ENCODE results near the gene GPR139.

GPR139 gene

GRCh38 chr16:20089246-20089965, 15.7 kb upstream of the GPR139 start:
- 87% methylated on average over 2 to 3 of the region's 3 CpGs for WGBS, 2 experiments
- Histone ChIP-seq H3K27ac (ENCODE audit: insufficient read depth, low read depth, low read length, poor library complexity, severe bottlenecking) (no peak overlapping the region), H3K36me3 (ENCODE audit: control insufficient read depth, insufficient read depth, low read length) (no peaks in the 10 kb centered on the region), H3K27me3 (ENCODE audit: control insufficient read depth, insufficient read depth, low read length, poor library complexity, severe bottlenecking) (no peaks in the 10 kb centered on the region), H3K9me3 (ENCODE audit: control insufficient read depth, low read length) (no peaks in the 10 kb centered on the region), H3K4me1 (ENCODE audit: control insufficient read depth, insufficient read depth, low read length) (no peaks in the 10 kb centered on the region), H3K4me3 (ENCODE audit: insufficient read depth, low read depth, low read length) (no peak overlapping the region)

DNA sequence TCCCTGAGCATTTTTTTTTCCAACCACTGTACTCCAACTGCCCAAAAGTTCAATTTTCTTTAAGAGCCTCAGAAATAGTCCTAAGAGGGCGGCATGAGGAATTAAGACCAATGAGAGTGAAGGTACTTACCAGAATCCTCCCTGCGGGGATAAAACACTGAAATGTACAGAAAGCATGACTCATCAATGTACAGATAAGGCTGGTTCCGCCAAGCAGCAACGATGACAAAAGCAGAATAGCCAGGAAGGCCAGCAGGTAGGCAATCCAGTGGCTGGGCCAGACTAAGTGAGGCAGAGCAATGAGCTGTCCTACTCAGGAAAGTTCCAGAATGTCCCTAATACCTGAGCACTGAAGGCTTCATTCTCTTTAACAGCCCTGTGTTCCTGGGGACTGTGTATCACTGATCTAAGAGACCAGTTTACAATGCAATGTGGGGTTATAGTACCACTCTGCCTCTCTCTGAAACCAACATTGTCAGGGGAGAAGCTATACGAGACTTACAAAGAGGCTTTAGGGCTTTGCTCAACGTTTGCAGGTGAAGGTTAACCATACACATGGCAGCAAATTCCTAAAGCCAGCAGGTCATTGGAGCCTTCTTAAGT, 11.0 kb upstream of the GPR139 start:
- Histone ChIP-seq H3K27ac (ENCODE audit: insufficient read depth, low read depth, low read length, poor library complexity, severe bottlenecking) (no peak overlapping the region), H3K27me3 (ENCODE audit: control insufficient read depth, insufficient read depth, low read length, poor library complexity, severe bottlenecking) (no peaks in the 10 kb centered on the region), H3K4me1 (ENCODE audit: control insufficient read depth, insufficient read depth, low read length) (no peaks in the 10 kb centered on the region), H3K9me3 (ENCODE audit: control insufficient read depth, low read length) (no peaks in the 10 kb centered on the region), H3K4me3 (ENCODE audit: insufficient read depth, low read depth, low read length) (no peak overlapping the region), H3K36me3 (ENCODE audit: control insufficient read depth, insufficient read depth, low read length) (no peaks in the 10 kb centered on the region)
- 90% methylated on average over 6 of the region's 6 CpGs for WGBS, 2 experiments

- no peak overlapping the region for H3K27ac ChIP-seq (ENCODE audit: insufficient read depth, low read depth, low read length, poor library complexity, severe bottlenecking)
- WGBS, 2 experiments: 94% methylated on average over 4 of the region's 4 CpGs
- H3K36me3 ChIP-seq (ENCODE audit: control insufficient read depth, insufficient read depth, low read length): no peaks in the 10 kb centered on the region
- H3K9me3 ChIP-seq (ENCODE audit: control insufficient read depth, low read length): no peaks in the 10 kb centered on the region
- no peak overlapping the region for H3K4me3 ChIP-seq (ENCODE audit: insufficient read depth, low read depth, low read length)
- H3K27me3 ChIP-seq (ENCODE audit: control insufficient read depth, insufficient read depth, low read length, poor library complexity, severe bottlenecking): peaks cover 21% of the 10 kb centered on the region
- peaks cover 9% of the 10 kb centered on the region for H3K4me1 ChIP-seq (ENCODE audit: control insufficient read depth, insufficient read depth, low read length)
Measured at GRCh38 chr16:20079106-20079505, 5.4 kb upstream of the GPR139 start.

DNA sequence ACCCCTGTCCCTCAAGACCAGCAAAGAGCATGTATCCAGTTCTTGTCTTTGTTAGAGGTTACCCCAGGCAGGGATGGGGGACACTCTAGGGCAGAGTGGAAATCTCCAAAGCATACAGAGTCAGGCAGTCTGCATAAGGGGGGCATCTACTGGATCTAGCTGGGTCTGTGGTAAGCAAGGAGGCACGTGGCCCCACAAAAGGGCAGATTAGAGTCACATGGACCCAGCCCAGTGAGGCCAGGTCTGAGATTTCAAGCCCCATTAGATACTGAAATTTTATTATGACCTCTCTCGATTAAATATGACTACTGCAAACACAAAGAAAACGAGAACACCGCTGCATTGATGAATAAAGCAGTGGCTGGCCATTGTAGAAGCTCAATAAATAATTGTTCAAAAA, 1.6 kb upstream of the GPR139 start:
- no peak overlapping the region for H3K4me3 ChIP-seq (ENCODE audit: insufficient read depth, low read depth, low read length)
- no peaks in the 10 kb centered on the region for H3K9me3 ChIP-seq (ENCODE audit: control insufficient read depth, low read length)
- peaks cover 53% of the 10 kb centered on the region for H3K27me3 ChIP-seq (ENCODE audit: control insufficient read depth, insufficient read depth, low read length, poor library complexity, severe bottlenecking)
- H3K4me1 ChIP-seq (ENCODE audit: control insufficient read depth, insufficient read depth, low read length): peaks cover 23% of the 10 kb centered on the region
- 85 to 88% methylated on average over 3 to 4 of the region's 4 CpGs for WGBS, 2 experiments
- no peaks in the 10 kb centered on the region for H3K36me3 ChIP-seq (ENCODE audit: control insufficient read depth, insufficient read depth, low read length)
- H3K27ac ChIP-seq (ENCODE audit: insufficient read depth, low read depth, low read length, poor library complexity, severe bottlenecking): no peak overlapping the region

DNA sequence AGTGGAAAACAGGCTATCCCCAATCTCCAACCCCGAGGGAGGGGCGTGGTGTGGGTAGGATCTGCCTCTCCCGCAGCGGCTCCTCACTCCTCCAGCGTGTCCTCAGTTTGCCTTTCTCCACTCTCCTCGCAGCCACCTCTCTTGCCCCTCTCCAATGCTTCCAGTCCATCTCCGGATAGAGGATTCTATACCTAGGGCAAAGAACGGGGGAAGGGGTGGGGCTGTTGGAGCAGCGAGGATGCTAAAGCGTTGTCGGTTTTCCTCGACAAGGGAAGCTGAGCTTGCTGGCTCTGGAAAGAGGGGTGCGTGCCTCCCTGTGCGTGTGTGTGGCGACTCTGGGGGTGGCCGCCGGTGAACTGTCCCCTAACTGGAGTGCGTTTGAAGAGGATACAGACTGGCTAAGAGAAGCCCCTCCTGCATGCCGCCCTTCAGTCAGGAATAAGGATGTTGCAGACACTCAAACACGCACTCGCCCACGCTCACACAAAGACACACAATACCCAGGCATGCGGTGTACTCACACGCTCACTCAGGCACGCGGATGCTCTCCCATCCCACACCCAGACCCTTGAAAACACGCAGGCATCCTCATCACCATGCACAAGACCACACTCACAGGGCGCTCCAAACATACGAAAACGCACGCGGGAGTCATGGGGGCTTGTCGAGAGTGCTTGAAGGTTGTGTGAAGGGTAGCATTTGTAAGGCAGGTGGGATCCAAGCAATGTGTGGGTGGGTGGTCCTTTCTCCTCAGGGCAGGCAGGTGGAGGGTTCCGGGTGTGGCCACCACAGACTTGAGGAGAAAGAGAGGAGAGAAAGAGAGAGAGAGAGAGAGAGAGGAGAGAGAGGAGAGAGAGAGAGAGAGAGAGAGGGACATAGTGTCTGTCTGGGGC, 655 bp upstream of the GPR139 start:
- no peaks in the 10 kb centered on the region for H3K36me3 ChIP-seq (ENCODE audit: control insufficient read depth, insufficient read depth, low read length)
- peaks cover 53% of the 10 kb centered on the region for H3K27me3 ChIP-seq (ENCODE audit: control insufficient read depth, insufficient read depth, low read length, poor library complexity, severe bottlenecking)
- H3K27ac ChIP-seq (ENCODE audit: insufficient read depth, low read depth, low read length, poor library complexity, severe bottlenecking): no peak overlapping the region
- WGBS, 2 experiments: 24 to 26% methylated on average over 33 to 34 of the region's 34 CpGs
- no peaks in the 10 kb centered on the region for H3K9me3 ChIP-seq (ENCODE audit: control insufficient read depth, low read length)
- H3K4me3 ChIP-seq (ENCODE audit: insufficient read depth, low read depth, low read length): peak overlapping the region; percentile 50
- H3K4me1 ChIP-seq (ENCODE audit: control insufficient read depth, insufficient read depth, low read length): peaks cover 23% of the 10 kb centered on the region

DNA sequence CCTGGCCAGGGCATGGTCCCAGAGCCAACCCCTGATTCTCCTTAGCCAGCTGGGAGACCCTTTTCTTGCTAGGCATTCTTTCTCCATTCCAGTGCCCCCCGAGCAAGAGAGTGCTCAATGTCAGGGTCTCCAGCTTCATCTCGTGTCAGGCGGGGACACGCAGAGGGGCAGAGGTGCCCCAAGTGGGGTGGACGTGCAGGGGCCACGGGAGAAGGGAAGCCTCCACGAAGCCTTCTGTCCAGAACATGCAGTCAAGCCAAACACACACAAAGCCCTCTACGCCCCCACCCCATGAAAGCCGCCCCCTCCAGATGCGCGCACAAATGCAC, 852 bp downstream of the GPR139 start:
- peaks cover 23% of the 10 kb centered on the region for H3K4me1 ChIP-seq (ENCODE audit: control insufficient read depth, insufficient read depth, low read length)
- H3K9me3 ChIP-seq (ENCODE audit: control insufficient read depth, low read length): no peaks in the 10 kb centered on the region
- no peak overlapping the region for H3K27ac ChIP-seq (ENCODE audit: insufficient read depth, low read depth, low read length, poor library complexity, severe bottlenecking)
- peaks cover 53% of the 10 kb centered on the region for H3K27me3 ChIP-seq (ENCODE audit: control insufficient read depth, insufficient read depth, low read length, poor library complexity, severe bottlenecking)
- H3K36me3 ChIP-seq (ENCODE audit: control insufficient read depth, insufficient read depth, low read length): no peaks in the 10 kb centered on the region
- 21 to 22% methylated on average over 11 of the region's 11 CpGs for WGBS, 2 experiments
- peak overlapping the region; percentile 50 for H3K4me3 ChIP-seq (ENCODE audit: insufficient read depth, low read depth, low read length)

- H3K9me3 ChIP-seq (ENCODE audit: control insufficient read depth, low read length): no peaks in the 10 kb centered on the region
- 60 to 63% methylated on average over 11 of the region's 11 CpGs for WGBS, 2 experiments
- H3K4me1 ChIP-seq (ENCODE audit: control insufficient read depth, insufficient read depth, low read length): peaks cover 23% of the 10 kb centered on the region
- H3K27me3 ChIP-seq (ENCODE audit: control insufficient read depth, insufficient read depth, low read length, poor library complexity, severe bottlenecking): peaks cover 53% of the 10 kb centered on the region
- peak overlapping the region; percentile 50 for H3K4me3 ChIP-seq (ENCODE audit: insufficient read depth, low read depth, low read length)
- H3K27ac ChIP-seq (ENCODE audit: insufficient read depth, low read depth, low read length, poor library complexity, severe bottlenecking): no peak overlapping the region
- no peaks in the 10 kb centered on the region for H3K36me3 ChIP-seq (ENCODE audit: control insufficient read depth, insufficient read depth, low read length)
Measured at GRCh38 chr16:20072146-20072873, 1.4 kb downstream of the GPR139 start.

DNA sequence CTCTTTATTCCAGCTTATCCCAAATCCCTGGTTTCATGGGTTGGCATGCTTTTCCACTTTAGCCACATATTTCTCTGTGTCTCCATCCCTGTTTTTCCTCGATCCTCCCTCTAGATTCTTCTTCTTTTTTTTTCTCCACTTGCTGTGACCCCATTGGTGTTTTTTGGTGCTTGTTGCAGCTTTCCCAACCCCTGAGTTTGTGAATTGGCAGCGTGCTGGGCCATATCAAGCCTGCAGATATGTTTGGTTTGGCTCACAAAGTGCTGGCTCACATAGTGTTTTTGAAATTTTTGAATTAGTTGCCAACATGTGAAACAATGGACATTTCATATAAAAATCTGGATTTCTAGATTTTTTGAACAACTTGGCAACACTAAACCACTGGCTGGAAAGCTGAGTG, 8.8 kb downstream of the GPR139 start:
- H3K27me3 ChIP-seq (ENCODE audit: control insufficient read depth, insufficient read depth, low read length, poor library complexity, severe bottlenecking): no peaks in the 10 kb centered on the region
- H3K9me3 ChIP-seq (ENCODE audit: control insufficient read depth, low read length): no peaks in the 10 kb centered on the region
- no peak overlapping the region for H3K4me3 ChIP-seq (ENCODE audit: insufficient read depth, low read depth, low read length)
- WGBS, 2 experiments: 88 to 93% methylated on average over 2 of the region's 2 CpGs
- H3K27ac ChIP-seq (ENCODE audit: insufficient read depth, low read depth, low read length, poor library complexity, severe bottlenecking): no peak overlapping the region
- no peaks in the 10 kb centered on the region for H3K36me3 ChIP-seq (ENCODE audit: control insufficient read depth, insufficient read depth, low read length)
- H3K4me1 ChIP-seq (ENCODE audit: control insufficient read depth, insufficient read depth, low read length): no peaks in the 10 kb centered on the region

DNA sequence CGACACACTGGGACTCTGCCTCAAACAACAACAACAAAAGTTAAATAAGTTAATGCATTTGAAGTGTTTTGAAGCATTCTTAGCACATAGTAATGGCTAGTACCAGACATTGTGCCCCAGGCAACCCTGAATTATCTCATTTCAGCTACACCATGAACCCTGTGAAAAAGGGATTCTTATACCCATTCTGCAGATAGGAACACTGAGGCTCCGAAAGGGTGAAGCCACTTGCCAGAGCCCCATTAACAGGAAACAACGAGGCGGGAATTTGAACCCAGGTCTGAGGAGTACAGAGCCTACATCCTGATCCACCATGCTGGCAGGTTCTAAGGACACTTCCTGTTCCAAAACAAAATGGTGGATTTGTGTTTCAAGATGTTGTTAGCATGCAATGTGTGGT, 9.2 kb downstream of the GPR139 start:
- H3K4me1 ChIP-seq (ENCODE audit: control insufficient read depth, insufficient read depth, low read length): no peaks in the 10 kb centered on the region
- no peaks in the 10 kb centered on the region for H3K36me3 ChIP-seq (ENCODE audit: control insufficient read depth, insufficient read depth, low read length)
- H3K4me3 ChIP-seq (ENCODE audit: insufficient read depth, low read depth, low read length): no peak overlapping the region
- H3K9me3 ChIP-seq (ENCODE audit: control insufficient read depth, low read length): no peaks in the 10 kb centered on the region
- 90 to 97% methylated on average over 3 to 4 of the region's 4 CpGs for WGBS, 2 experiments
- H3K27me3 ChIP-seq (ENCODE audit: control insufficient read depth, insufficient read depth, low read length, poor library complexity, severe bottlenecking): no peaks in the 10 kb centered on the region
- H3K27ac ChIP-seq (ENCODE audit: insufficient read depth, low read depth, low read length, poor library complexity, severe bottlenecking): no peak overlapping the region

DNA sequence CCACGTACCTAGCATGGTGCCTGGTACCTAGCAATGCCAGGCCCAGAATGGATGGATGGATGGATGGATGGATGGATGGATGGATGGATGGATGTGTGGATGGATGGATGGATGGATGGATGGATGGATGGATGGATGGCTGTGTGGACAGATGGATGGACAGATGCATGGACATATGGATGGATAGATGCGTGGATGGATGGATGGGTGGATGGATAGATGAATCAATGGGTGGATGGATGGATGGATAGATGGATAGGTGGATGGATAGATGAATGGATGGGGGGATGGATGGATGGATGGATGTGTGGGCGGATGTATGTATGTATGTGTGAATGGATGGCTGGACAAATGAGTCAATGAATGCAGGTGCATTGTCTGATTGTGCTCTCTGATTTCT, 12.6 kb downstream of the GPR139 start:
- Histone ChIP-seq H3K9me3 (ENCODE audit: control insufficient read depth, low read length) (no peaks in the 10 kb centered on the region), H3K4me1 (ENCODE audit: control insufficient read depth, insufficient read depth, low read length) (no peaks in the 10 kb centered on the region), H3K4me3 (ENCODE audit: insufficient read depth, low read depth, low read length) (no peak overlapping the region), H3K27me3 (ENCODE audit: control insufficient read depth, insufficient read depth, low read length, poor library complexity, severe bottlenecking) (no peaks in the 10 kb centered on the region), H3K36me3 (ENCODE audit: control insufficient read depth, insufficient read depth, low read length) (no peaks in the 10 kb centered on the region), H3K27ac (ENCODE audit: insufficient read depth, low read depth, low read length, poor library complexity, severe bottlenecking) (no peak overlapping the region)
- WGBS, 2 experiments: 90 to 91% methylated on average over 3 of the region's 3 CpGs
